ENCODE data around the gene SRF.

SRF gene

GRCh38 chr6:43124481-43124880 lies 46.6 kb upstream of the SRF start:
- Histone ChIP-seq H3K4me1 (ENCODE audit: insufficient read depth, low read length, poor library complexity, severe bottlenecking) (no peaks in the 10 kb centered on the region), H3K9ac (ENCODE audit: low read depth, low read length, poor library complexity, severe bottlenecking) (no peak overlapping the region), H3K4me2 (ENCODE audit: low read depth, low read length, poor library complexity, severe bottlenecking) (no peak overlapping the region), H2AFZ (ENCODE audit: low read length) (no peak overlapping the region), H4K20me1 (ENCODE audit: insufficient read depth, low read length, poor library complexity, severe bottlenecking) (peaks cover 3% of the 10 kb centered on the region), H3K9me3 (ENCODE audit: insufficient read depth, low read depth, low read length) (no peaks in the 10 kb centered on the region), H3K36me3 (ENCODE audit: insufficient read depth, low read length) (no peaks in the 10 kb centered on the region), H3K9me2 (replicated peaks; ENCODE audit: low read depth, low read length) (no peaks in the 10 kb centered on the region), H3K79me2 (ENCODE audit: insufficient read depth, low read length) (peaks cover 50% of the 10 kb centered on the region; the same call in 1 of the 2 replicates), H3F3A (ENCODE audit: low read depth) (no peaks in the 10 kb centered on the region), H3K4me3 (ENCODE audit: low read length, poor library complexity, severe bottlenecking) (no peak overlapping the region), H3K27me3 (ENCODE audit: insufficient read depth, low read length, poor library complexity, severe bottlenecking) (no peaks in the 10 kb centered on the region)
- TF ChIP-seq CTCF (conservative IDR thresholded peaks at IDR 0.05; ENCODE audit: low read length) (no peak), EZH2phosphoT487 (IDR thresholded peaks at IDR 0.05; ENCODE audit: borderline replicate concordance) (no peak)

GRCh38 chr6:43125119-43125518 lies 46.0 kb upstream of the SRF start:
- peaks cover 46% of the 10 kb centered on the region; the same call in 1 of the 2 replicates for H3K79me2 ChIP-seq (ENCODE audit: insufficient read depth, low read length)
- H3K9ac ChIP-seq (ENCODE audit: low read depth, low read length, poor library complexity, severe bottlenecking) = no peak overlapping the region
- no peak overlapping the region for H2AFZ ChIP-seq (ENCODE audit: low read length)
- no peaks in the 10 kb centered on the region for H3K27me3 ChIP-seq (ENCODE audit: insufficient read depth, low read length, poor library complexity, severe bottlenecking)
- TF ChIP-seq EZH2phosphoT487 (IDR thresholded peaks at IDR 0.05; ENCODE audit: borderline replicate concordance) (no peak), CTCF (conservative IDR thresholded peaks at IDR 0.05; ENCODE audit: low read length) (no peak)
- no peak overlapping the region for H3K4me2 ChIP-seq (ENCODE audit: low read depth, low read length, poor library complexity, severe bottlenecking)
- no peaks in the 10 kb centered on the region for H3K9me3 ChIP-seq (ENCODE audit: insufficient read depth, low read depth, low read length)
- H3K4me3 ChIP-seq (ENCODE audit: low read length, poor library complexity, severe bottlenecking) = no peak overlapping the region
- H3F3A ChIP-seq (ENCODE audit: low read depth) = no peaks in the 10 kb centered on the region
- no peaks in the 10 kb centered on the region for H3K9me2 ChIP-seq (replicated peaks; ENCODE audit: low read depth, low read length)
- H4K20me1 ChIP-seq (ENCODE audit: insufficient read depth, low read length, poor library complexity, severe bottlenecking) = peaks cover 3% of the 10 kb centered on the region
- H3K4me1 ChIP-seq (ENCODE audit: insufficient read depth, low read length, poor library complexity, severe bottlenecking) = no peaks in the 10 kb centered on the region
- H3K36me3 ChIP-seq (ENCODE audit: insufficient read depth, low read length) = no peaks in the 10 kb centered on the region

- Histone ChIP-seq H2AFZ (ENCODE audit: low read length) (no peak overlapping the region), H3K79me2 (ENCODE audit: insufficient read depth, low read length) (peaks cover 43% of the 10 kb centered on the region; the same call in 1 of the 2 replicates), H3K27me3 (ENCODE audit: insufficient read depth, low read length, poor library complexity, severe bottlenecking) (no peaks in the 10 kb centered on the region), H3F3A (ENCODE audit: low read depth) (no peaks in the 10 kb centered on the region), H3K9ac (ENCODE audit: low read depth, low read length, poor library complexity, severe bottlenecking) (no peak overlapping the region), H3K9me2 (replicated peaks; ENCODE audit: low read depth, low read length) (no peaks in the 10 kb centered on the region), H3K4me2 (ENCODE audit: low read depth, low read length, poor library complexity, severe bottlenecking) (no peak overlapping the region), H3K9me3 (ENCODE audit: insufficient read depth, low read depth, low read length) (no peaks in the 10 kb centered on the region), H3K4me1 (ENCODE audit: insufficient read depth, low read length, poor library complexity, severe bottlenecking) (no peaks in the 10 kb centered on the region), H3K36me3 (ENCODE audit: insufficient read depth, low read length) (no peaks in the 10 kb centered on the region; the same call in 1 of the 2 replicates), H4K20me1 (ENCODE audit: insufficient read depth, low read length, poor library complexity, severe bottlenecking) (peaks cover 3% of the 10 kb centered on the region), H3K4me3 (ENCODE audit: low read length, poor library complexity, severe bottlenecking) (no peak overlapping the region)
- TF ChIP-seq CTCF (conservative IDR thresholded peaks at IDR 0.05; ENCODE audit: low read length) (no peak), EZH2phosphoT487 (IDR thresholded peaks at IDR 0.05; ENCODE audit: borderline replicate concordance) (no peak)
Measured at GRCh38 chr6:43125555-43125954, 45.5 kb upstream of the SRF start.
